ENCODE data around the gene ABLIM3.
A peak's percentile ranks its signal among the peaks of the same experiment; 100 is the strongest.
"Not testable (repeated sequence)": the region's sequence is repeated elsewhere in the genome, so short reads cannot be mapped to it uniquely, and the experiment has no call there.

Gene ABLIM3

GRCh38 chr5:149262315-149262714 lies 121.0 kb downstream of the ABLIM3 start:
- no peak for DNase-seq

DNA sequence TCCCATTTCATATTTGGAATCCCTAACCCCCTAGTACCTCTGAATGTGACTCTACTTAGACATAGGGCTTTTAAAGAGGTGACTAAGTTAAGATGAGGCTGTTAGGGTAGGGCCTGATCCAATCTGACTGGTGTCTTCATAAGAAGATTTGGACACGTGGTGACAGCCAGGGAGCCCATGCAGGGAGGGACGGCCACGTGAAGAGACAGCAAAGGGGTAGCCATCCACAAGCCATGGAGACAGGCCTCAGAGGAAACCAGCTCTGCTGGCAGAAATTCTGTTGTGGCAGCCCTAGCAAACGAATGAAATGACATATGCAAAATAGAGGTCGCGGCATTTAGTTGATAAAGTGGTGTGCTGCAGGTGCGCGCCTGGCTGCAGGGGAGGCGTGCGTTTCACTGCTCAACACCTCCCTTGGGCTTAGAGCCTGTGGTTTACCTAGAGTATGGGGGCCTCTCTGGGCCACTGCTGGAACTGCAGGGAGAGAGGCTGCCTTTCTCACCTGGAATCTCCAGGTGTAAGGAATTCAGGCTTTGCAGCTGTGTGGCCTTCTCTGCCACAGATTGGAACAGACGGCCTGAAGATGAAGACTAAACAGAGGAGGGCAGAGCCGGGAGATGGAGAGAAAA lies 123.3 kb downstream of the ABLIM3 start:
- peak; percentile 43 for DNase-seq

DNA sequence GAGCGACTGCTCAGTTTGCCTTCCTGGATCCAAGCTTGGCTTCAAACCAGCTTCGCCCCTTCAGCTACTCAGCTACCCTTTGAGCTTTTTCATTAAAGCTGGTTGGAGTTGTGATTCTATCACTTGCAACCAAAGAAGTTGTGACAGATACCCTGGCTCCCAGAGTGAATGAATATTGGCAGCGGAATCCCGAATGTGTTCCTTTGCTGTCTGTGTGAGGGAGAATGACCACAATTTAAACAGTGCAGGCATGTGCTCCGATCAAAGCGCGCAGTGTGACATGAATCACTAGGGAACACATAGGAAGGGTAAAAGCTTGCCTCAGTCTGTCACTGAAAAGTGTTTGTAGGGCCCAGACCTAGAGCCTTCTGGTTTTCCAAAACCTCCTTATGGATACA lies 123.8 kb downstream of the ABLIM3 start:
- no peak for DNase-seq

GRCh38 chr5:149265597-149265996 lies 124.3 kb downstream of the ABLIM3 start:
- DNase-seq = no peak

GRCh38 chr5:149267241-149267973 lies 126.1 kb downstream of the ABLIM3 start:
- no peak for DNase-seq

DNA sequence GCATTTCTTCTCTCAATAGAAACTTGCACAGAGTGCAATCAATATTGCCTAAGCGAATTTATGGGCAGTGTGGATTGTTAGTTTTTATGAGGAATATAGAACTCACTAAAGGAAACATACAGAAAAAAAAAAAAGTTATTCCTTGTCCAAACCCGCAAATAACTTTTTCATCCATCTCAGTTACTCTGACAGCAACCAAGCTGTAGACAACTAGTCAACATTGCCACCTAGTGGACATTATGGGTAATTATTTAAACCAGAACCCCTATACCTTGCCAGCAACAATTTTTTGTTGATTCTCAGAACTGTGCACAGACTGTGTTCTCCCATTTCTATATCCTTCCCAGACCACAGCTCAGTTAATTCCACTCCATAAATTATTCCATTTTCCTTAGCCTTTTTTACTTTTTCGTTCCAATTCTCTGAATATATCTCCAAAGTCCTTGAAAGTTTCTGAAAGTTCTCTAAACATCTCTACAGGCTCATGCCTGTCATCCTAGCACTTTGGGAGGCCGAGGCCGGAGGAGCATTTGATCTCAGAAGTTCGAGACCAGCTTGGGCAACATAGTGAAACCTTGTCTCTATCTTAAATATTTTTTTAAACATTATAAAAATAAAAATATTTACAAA lies 127.8 kb downstream of the ABLIM3 start:
- peak; percentile 55 for DNase-seq

DNA sequence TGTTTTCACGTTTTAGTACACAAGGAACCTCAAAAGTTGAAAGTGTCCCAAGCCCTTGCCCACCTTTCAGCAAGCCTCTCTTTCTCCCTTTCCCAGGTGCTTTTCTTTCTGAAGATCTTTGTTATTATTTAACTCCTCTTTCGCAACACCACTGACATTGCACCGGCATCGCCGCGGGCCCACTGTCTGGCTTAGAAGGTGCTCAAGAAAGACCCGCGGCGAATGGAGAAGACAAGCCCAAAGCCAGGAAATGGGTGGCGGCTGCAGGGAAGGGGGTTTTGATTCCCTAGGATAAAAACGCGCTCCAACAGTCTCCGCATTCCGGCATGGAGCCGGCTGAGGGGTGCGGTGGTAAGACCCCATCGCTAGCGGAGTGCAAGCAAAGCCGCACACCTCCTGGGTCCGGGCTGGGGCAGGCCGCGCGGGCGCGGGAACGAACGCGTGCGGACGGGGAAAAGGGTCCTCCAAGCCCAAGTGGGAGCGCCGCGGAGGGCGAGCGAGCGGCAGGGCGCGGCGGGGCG lies 130.0 kb downstream of the ABLIM3 start:
- no peak for DNase-seq

GRCh38 chr5:149271716-149272563 lies 130.6 kb downstream of the ABLIM3 start, which contains the start of gene AFAP1L1:
Gene AFAP1L1, plus strand, starts transcription at chr5:149271859. Its CDS starts 110 bp downstream, at chr5:149271969.
- no peak for DNase-seq

DNA sequence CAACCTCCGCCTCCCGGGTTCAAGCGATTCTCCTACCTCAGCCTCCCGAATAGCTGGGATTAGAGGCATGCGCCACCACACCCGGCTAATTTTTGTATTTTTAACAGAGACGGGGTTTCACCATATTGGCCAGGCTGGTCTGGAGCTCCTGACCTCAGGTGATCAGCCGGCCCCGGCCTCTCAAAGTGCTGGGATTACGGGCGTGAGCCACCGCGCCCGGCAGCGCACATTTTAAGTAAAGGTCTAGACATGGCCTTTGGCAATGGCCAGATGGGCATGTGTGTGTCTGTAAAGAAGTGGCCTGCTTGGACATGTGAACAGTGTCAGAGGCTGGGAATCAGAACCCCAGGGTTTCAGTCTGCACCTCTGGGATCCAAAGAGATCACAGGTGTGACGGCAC lies 131.5 kb downstream of the ABLIM3 start:
- DNase-seq = not testable (repeated sequence)

- no peak for DNase-seq
Observed at GRCh38 chr5:149273237-149273636, 131.9 kb downstream of the ABLIM3 start.

DNA sequence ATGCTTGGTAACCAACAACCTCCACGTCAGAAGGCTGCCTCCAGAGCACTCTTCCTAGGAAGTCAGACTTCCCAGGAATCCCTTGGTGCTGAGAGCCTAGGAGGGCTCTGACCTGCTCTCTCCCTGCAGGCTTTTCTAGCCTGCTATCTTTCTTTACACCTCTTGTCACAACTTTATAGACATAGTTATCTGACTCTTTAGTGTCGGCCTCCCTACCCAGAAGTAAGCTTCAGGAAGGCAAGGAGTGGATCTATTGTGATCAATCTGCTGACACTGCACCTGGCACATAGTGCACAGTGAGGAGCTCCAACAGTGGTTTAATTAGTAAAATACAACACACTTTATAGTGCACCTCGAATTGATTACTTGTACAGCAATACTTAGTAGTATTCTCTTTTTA lies 132.7 kb downstream of the ABLIM3 start:
- no peak for DNase-seq

DNA sequence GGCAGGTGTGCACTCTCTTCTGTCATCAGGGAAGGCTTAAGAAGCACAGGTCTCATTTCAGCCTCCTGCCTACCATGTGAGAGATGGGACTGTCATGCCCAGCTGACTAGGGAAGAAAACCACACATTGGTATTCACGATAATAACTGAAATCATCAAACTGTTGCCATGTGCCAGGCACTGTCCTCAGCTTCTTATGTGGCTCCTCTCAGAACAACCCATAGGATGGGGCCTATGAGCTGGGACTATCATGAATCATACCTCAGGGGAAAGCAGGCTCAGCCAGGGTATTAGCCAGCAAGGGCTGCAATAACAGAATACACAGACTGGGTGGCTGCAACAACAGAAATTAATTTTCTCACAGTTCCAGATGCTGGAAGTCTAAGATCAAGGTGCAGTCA lies 133.6 kb downstream of the ABLIM3 start:
- no peak for DNase-seq

- DNase-seq = no peak
Observed at GRCh38 chr5:149277801-149278200, 136.5 kb downstream of the ABLIM3 start.

DNA sequence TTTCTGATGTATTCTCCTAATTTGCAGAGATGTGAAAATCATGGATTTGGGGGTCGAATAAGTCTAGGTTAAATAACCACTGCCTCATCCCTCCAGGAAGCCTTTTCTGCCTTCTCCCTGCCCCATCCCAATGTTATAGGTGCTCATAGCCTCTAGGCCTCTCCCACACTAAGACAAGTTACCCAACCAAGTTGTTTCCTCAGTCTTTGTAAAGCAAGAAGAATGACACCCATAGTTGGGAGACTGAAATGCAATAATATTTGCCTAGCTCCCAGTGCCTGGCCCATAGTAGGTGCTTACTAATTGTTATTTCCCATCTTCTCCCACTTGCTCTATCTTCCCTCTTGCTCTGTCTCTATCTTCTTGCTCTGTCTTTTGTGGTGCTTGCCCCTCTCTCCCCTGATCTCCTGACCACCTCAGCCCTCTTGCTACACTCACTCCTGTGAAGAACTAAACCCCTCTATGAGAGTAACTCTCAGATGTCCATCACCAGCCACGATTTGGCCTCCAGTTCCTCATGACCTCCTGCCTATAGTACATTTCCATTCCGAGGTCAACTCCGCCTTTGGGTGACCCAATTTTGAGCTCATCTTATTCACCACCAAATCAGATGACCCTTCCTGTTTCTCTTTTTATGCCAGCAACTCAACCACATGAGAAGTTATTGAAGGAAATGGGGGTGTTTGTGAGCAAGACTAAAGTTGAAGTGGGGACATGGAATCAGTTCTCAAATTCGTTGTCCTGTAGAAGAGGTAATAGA lies 137.3 kb downstream of the ABLIM3 start:
- no peak for DNase-seq

DNA sequence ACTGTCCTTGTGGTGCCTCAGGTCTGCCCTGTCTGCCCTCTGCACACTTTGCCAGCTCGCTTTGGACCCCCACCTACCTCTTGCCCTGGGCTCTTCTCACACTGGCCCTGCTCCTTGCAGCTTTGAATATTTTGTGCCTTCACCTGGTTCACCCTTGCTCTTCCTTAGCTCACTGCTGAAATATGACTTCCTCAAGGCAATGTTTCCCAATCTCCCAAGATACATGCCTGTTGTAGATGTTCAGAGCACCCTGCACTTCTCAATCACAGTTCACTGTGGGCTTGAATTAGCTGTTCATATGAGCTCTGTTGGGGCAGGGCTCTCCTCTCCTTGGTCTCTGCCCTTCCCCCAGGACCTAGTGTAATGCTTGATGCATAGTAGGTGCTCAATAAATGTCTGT lies 138.4 kb downstream of the ABLIM3 start:
- DNase-seq = no peak

DNA sequence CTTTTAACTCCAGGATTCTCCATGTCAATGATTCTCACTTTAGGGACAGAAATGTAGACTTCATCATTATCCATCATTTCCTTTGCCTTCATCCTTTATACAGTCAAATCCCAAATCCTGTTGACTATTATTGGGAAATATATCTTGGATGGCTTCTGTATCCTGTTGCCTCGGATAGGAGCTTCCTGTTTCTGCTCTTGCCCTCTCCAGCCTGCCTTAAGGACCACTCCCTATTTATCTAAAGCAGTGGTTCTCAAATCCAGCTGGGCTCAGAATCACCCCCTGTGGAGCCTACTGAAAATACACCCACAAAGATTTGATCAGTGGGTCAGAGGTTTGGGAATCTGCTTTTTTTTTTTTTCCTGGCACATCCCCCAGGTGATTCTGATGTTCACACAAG lies 138.8 kb downstream of the ABLIM3 start:
- no peak for DNase-seq

DNA sequence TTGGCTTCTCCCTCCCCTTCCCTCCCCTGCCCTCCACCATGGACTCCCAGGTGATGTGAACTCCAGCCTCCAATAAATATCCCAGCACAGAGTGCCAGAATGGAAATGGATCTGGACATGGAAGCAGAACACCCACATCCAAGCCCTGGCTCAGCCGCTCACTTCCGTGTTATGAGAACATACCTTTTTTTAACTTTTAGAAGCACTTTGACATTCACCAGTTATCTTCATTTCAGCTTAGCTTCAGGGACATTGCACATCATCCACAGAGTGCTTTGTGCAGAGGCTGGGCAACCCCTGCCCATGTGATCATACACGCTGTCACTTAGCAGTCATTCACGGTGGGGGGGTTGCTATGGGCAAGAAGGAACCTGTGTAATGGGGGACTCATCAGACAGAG lies 139.5 kb downstream of the ABLIM3 start:
- DNase-seq = no peak

DNA sequence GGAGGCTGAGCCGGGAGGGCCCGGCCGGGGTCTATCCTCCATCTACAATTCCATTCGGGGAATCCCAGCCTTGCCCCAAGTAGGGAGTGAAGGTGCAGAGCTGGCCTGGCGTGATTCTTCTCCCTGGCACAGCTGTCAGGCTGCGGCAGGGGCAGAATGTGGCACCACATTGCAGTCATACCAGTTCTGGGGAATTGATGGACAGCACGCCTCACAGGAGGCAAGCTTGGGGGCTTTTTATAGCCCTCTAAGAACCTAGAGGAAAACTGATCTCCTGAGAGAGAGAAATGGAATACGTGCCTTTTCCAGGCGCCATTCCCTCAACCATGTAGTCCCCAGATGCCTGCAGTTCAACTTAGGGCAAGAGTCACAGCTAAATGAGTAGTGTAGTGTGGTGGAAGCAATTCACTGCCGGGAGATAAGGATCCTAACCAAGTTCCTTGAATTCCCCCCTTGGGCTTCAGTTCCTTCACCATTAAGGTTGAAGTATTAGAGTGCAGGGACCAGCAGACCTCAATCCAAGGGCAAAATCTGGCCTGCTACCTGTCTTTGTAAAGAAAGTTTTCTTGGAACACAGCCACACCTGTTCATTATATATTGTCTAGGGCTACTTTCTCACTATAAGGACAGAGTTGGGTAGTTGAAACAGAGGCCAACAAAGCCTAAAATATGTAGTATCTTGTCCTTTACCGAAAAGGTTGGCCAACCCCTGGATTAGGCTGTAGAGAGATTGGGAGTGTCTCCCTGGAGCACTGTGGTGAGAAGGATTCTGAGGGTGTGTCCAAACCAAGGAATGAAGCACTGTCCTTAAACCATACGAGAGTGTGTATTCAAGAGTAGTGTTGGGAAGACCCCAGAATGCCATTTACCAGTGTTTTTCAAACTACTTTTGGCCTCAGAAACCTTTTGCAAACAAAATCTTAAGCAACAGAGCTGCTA lies 141.0 kb downstream of the ABLIM3 start:
- DNase-seq = no peak

DNA sequence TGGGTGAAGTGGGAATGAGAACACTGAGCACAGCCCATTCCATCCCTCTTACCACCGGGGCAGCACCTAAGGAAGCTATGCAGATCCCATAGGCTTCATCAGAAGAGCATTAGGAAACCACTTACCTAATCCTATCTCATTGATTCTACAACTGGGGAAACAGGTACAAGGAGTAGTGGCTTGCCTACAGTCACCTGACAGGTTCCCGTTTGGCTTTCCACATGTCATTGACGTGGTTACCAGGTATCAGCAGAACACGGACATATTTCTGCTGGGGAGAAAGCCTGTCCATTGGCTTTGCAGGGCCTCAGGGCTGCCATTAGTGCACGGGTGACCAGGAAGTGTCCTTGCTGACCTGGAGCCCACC lies 141.7 kb downstream of the ABLIM3 start:
- no peak for DNase-seq

- DNase-seq = no peak
Observed at GRCh38 chr5:149283626-149284480, 142.6 kb downstream of the ABLIM3 start.

Data from CD4-positive, alpha-beta T cell treated with Interleukin-21 for 1 hour (primary cell).